ENCODE measurements around the gene CYTH1.

The CYTH1 gene

DNA sequence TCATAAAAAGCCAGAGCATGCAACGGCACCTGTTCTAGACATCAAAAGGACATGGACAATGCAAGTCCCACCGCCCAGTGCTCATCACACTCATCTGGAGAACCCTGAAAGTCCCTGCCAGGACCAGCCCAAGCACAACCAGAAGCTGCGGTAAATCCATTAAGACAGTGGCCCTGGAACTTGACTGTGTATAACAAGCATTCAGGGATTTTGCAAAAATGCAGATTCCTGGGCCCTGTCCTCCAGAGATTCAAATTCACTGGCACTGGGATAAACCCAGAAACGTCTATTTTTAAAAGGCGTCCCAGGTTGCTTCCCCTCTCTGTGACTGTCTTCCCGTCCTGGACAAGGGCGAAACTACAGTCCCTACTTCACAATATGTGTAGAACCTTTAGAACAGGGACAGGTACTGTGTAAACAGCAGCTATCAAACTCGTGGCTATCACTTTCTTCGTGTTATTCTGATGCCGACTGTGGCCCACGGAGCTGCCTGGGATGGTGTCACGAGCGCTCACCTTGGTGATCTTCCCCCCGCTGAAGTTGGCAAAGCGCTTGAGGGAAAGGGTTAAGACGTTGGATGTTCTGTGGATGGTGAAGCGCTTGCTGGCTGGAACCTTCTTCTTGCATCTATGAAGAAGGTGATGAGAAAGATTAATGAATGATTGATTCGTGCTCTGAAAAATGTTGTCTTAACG is 36.2 kb upstream of the CYTH1 start:
- no peak for DNase-seq
- Mint-ChIP-seq H3K27ac (peak overlapping the region; percentile 57 to 72), H3K4me1 (peaks cover 66% of the 10 kb centered on the region), H3K4me3 (peak overlapping the region; percentile 19 to 44), H3K27me3 (no peaks in the 10 kb centered on the region), H3K9me3 (no peaks in the 10 kb centered on the region)
- no peak for ATAC-seq

DNA sequence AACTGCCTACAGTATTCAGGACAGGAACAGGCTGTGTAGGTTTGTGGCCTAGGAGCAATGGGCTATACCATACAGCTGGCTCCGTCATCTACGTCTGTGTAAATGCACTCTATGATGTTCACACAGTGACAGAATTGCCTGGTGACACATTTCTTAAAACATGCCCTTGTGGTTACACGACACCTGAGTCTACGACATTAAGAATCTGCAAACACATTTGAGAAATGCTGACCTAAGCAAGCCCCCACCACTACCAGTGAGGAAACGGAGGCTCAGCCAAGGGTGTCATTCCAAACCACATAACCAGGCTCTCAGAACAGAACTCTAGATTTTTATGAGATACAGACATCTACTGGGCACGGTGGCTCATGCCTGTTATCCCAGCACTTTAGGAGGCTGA is 35.0 kb upstream of the CYTH1 start:
- H3K4me3 Mint-ChIP-seq: peak overlapping the region; percentile 44 to 51
- peak; percentile 96 for ATAC-seq
- peak; percentile 33 to 73 for DNase-seq
- no peaks in the 10 kb centered on the region for H3K27me3 Mint-ChIP-seq
- H3K9me3 Mint-ChIP-seq: no peaks in the 10 kb centered on the region
- H3K4me1 Mint-ChIP-seq: peaks cover 62% of the 10 kb centered on the region
- H3K27ac Mint-ChIP-seq: peak overlapping the region in 1 of 2 donors; percentile 86

- H3K4me3 Mint-ChIP-seq: no peak overlapping the region
- H3K9me3 Mint-ChIP-seq: no peaks in the 10 kb centered on the region
- no peak overlapping the region for H3K27ac Mint-ChIP-seq
- ATAC-seq: no peak
- no peaks in the 10 kb centered on the region for H3K27me3 Mint-ChIP-seq
- H3K4me1 Mint-ChIP-seq: peaks cover 57% of the 10 kb centered on the region
- DNase-seq: no peak
Measured at GRCh38 chr17:78815696-78816095, 33.6 kb upstream of the CYTH1 start.

DNA sequence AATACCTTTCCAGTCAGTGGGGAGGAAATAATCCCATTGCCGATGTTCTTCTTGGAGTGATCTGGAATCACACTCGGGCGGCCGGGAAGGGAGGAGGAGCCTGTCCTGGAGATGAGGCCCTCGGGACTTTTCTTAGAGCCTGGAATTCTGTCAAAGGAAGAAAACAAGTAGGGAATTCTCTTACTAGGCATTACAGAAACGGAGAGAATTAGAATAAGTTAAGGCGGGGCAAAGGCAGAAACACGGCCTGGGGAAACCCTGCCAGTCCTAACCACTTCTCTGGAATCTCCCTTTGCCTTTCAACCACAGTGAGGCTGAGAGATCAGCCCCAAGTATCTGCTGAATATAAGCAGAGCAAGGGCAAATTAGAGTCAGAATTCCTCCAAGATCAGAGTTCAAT is 30.8 kb upstream of the CYTH1 start:
- peaks cover 29% of the 10 kb centered on the region for H3K4me1 Mint-ChIP-seq
- peak overlapping the region in 1 of 2 donors; percentile 85 for H3K27ac Mint-ChIP-seq
- H3K27me3 Mint-ChIP-seq: no peaks in the 10 kb centered on the region
- DNase-seq (no peak), ATAC-seq (peak; percentile 57)
- no peaks in the 10 kb centered on the region for H3K9me3 Mint-ChIP-seq
- no peak overlapping the region for H3K4me3 Mint-ChIP-seq

GRCh38 chr17:78808163-78808562 is 26.1 kb upstream of the CYTH1 start:
- ATAC-seq: no peak
- no peaks in the 10 kb centered on the region for H3K9me3 Mint-ChIP-seq
- peaks cover 51% of the 10 kb centered on the region for H3K4me1 Mint-ChIP-seq
- peak overlapping the region in 1 of 2 donors; percentile 81 for H3K27ac Mint-ChIP-seq
- no peaks in the 10 kb centered on the region for H3K27me3 Mint-ChIP-seq
- no peak overlapping the region for H3K4me3 Mint-ChIP-seq
- no peak for DNase-seq

GRCh38 chr17:78806451-78806850 is 24.4 kb upstream of the CYTH1 start:
- Mint-ChIP-seq H3K4me3 (peak overlapping the region in 1 of 2 donors; percentile 4), H3K4me1 (peaks cover 49% of the 10 kb centered on the region), H3K27me3 (no peaks in the 10 kb centered on the region), H3K9me3 (no peaks in the 10 kb centered on the region), H3K27ac (peak overlapping the region; percentile 68 to 86)
- ATAC-seq (peak; percentile 54), DNase-seq (peak in 1 of 2 donors; percentile 30)

GRCh38 chr17:78805301-78805700 is 23.2 kb upstream of the CYTH1 start:
- H3K27ac Mint-ChIP-seq: peak overlapping the region in 1 of 2 donors; percentile 66
- ATAC-seq (peak; percentile 91), DNase-seq (peak; percentile 29 to 34)
- no peaks in the 10 kb centered on the region for H3K27me3 Mint-ChIP-seq
- H3K4me1 Mint-ChIP-seq: peaks cover 53% of the 10 kb centered on the region
- no peak overlapping the region for H3K4me3 Mint-ChIP-seq
- no peaks in the 10 kb centered on the region for H3K9me3 Mint-ChIP-seq

- H3K9me3 Mint-ChIP-seq: no peaks in the 10 kb centered on the region
- ATAC-seq (no peak), DNase-seq (no peak)
- no peak overlapping the region for H3K4me3 Mint-ChIP-seq
- peaks cover 57% of the 10 kb centered on the region for H3K4me1 Mint-ChIP-seq
- H3K27ac Mint-ChIP-seq: no peak overlapping the region
- H3K27me3 Mint-ChIP-seq: no peaks in the 10 kb centered on the region
Measured at GRCh38 chr17:78804777-78805176, 22.7 kb upstream of the CYTH1 start.

DNA sequence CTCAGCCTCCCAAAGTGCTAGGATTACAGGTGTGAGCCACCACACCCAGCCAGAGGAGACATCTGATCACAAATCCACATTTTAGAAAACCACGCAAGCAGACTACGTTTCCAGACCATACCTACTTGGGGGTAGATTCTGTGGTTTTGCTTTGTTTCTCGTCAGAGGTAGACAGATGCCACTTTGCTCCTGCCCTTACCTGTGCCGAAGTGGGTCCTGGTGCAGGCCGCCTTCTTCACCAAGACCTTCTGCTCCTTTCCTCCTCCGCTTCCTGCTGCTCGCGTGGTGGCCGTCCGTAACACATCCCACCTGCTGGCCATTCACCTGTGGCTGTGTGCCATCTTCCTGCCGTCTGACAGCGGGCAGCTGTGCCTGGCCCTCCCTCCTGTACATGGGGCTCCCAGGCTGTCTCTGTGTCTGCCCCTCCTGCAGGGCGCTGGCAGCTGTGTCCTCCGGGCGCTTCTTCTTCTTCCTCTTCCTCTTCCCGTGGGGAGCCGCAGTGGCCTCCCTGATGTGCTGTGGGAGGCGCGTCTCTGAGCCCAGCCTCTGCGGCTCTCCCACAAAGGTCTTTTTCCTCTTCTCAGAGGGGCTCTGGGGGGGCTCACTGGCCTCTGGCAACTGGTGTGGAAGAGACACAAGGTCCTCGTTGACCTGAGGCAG is 21.2 kb upstream of the CYTH1 start:
- H3K4me3 Mint-ChIP-seq: peak overlapping the region in 1 of 2 donors; percentile 52

DNA sequence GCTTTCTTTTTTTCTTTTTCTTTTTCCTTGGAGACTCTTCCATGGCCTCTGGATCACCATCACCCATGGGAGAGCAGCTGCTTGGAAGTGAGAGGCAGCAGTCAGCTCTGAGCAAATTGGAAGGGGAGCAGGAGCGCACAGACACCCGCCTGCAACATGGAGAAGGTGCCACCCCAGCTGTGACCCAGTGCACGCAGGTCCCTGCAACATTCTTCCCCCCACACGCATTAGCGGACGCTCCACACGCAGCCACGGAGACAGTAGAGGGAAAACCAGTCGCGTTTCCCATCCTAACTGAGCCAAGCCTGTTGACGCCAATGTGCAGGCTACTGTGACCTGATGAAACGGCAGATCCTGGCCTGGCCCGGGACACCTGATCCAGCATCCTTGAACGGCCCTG is 20.4 kb upstream of the CYTH1 start:
- H3K4me3 Mint-ChIP-seq: no peak overlapping the region
- H3K4me1 Mint-ChIP-seq: peaks cover 65% of the 10 kb centered on the region
- no peaks in the 10 kb centered on the region for H3K27me3 Mint-ChIP-seq
- no peak for DNase-seq
- no peak for ATAC-seq
- no peaks in the 10 kb centered on the region for H3K9me3 Mint-ChIP-seq
- no peak overlapping the region for H3K27ac Mint-ChIP-seq

More for the DNA sequence above, 21.2 kb upstream of the CYTH1 start:
- Mint-ChIP-seq H3K4me1 (peaks cover 69% of the 10 kb centered on the region), H3K9me3 (no peaks in the 10 kb centered on the region), H3K27me3 (no peaks in the 10 kb centered on the region), H3K27ac (peak overlapping the region; percentile 87 to 91)
- no peak for ATAC-seq
- no peak for DNase-seq

GRCh38 chr17:78802008-78802407 is 19.9 kb upstream of the CYTH1 start:
- no peaks in the 10 kb centered on the region for H3K27me3 Mint-ChIP-seq
- H3K4me1 Mint-ChIP-seq: peaks cover 61% of the 10 kb centered on the region
- DNase-seq: no peak
- no peaks in the 10 kb centered on the region for H3K9me3 Mint-ChIP-seq
- no peak overlapping the region for H3K4me3 Mint-ChIP-seq
- H3K27ac Mint-ChIP-seq: no peak overlapping the region
- ATAC-seq: peak; percentile 54

- no peak for DNase-seq
- no peak for ATAC-seq
- Mint-ChIP-seq H3K4me1 (peaks cover 44% of the 10 kb centered on the region), H3K4me3 (no peak overlapping the region), H3K27ac (peak overlapping the region; percentile 15 to 88), H3K9me3 (no peaks in the 10 kb centered on the region), H3K27me3 (no peaks in the 10 kb centered on the region)
Measured at GRCh38 chr17:78800132-78800931, 18.3 kb upstream of the CYTH1 start.

GRCh38 chr17:78798695-78799559 is 16.9 kb upstream of the CYTH1 start:
- H3K9me3 Mint-ChIP-seq: no peaks in the 10 kb centered on the region
- no peak for DNase-seq
- H3K27ac Mint-ChIP-seq: peak overlapping the region in 1 of 2 donors; percentile 81
- no peak overlapping the region for H3K4me3 Mint-ChIP-seq
- ATAC-seq: peak; percentile 48
- H3K4me1 Mint-ChIP-seq: peaks cover 42% of the 10 kb centered on the region
- H3K27me3 Mint-ChIP-seq: no peaks in the 10 kb centered on the region

DNA sequence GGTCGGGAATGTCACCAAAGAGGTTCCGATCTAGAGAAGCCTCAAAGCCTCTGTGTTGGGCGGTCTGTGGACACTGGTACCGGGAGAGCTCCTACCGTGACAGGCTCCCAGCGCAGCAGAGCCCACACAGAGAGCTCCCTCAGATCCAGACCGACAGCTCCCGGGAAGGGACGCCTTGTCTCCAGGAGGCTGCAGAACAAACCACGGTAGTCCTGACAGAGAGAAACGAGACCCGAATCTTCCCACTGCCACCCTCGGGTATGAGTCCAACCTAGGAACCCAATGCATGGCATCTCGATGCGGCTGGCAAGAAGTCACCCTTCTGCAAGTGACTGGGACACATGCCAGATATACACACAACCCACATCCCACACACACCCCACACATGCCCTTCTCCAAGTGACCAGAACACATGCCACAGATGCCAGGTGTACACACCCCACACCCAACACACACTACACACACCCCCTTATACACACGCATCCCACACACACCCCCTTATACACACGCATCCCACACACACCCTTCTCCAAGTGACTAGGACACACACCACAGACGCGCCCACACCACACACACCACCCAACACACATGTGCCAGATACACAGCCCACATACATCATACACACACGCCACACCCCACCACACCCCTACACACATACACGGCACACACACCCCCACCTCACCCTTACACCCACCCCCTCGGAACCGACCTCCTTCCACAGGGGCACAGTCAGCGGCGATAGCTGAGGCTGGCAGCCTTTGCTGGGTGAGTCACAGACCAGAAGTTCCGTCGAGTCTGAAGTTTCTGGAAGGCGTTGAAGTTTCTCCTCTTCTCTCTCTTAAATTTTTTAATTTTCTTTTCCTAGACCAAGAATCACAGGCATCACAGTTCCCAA is 15.9 kb upstream of the CYTH1 start:
- Mint-ChIP-seq H3K27ac (no peak overlapping the region), H3K4me3 (no peak overlapping the region), H3K9me3 (no peaks in the 10 kb centered on the region), H3K4me1 (peaks cover 40% of the 10 kb centered on the region), H3K27me3 (no peaks in the 10 kb centered on the region)
- DNase-seq: no peak
- no peak for ATAC-seq

Measured in stimulated activated naive CD8-positive, alpha-beta T cell treated with anti-CD3 and anti-CD28 coated beads, Interleukin-15, amount 100 ng/mL, for 72 hours (primary cell).